Hair follicle dermal papilla cell (primary cell): ENCODE measurements around the gene IGF2. TPM values are rescaled to one million over a fixed set of nuclear protein-coding genes. Genes with fewer than 3 reads are reported as not detected.

Experiments
- small RNA-seq: library from RNA; depleted of rRNA; stranded (forward); fragments of <200 nt; gene quantifications from one replicate; pipeline ENCODE3, GENCODE V24; 2012
- total RNA-seq: library from RNA; depleted of rRNA; stranded (reverse); fragments of >200 nt; gene quantifications from 2 replicates; pipeline ENCODE4 v1.2.3, GENCODE V29; 2012

The IGF2 gene, protein sequence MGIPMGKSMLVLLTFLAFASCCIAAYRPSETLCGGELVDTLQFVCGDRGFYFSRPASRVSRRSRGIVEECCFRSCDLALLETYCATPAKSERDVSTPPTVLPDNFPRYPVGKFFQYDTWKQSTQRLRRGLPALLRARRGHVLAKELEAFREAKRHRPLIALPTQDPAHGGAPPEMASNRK
- total RNA-seq, result 0.85 and 1.9 TPM in 2 replicates

GRCh38 chr11:2139123-2139521 is at the start of gene IGF2:
IGF2 (minus strand) TSS chr11:2139389; CDS start chr11:2135523, 3,866 bp downstream.

DNA sequence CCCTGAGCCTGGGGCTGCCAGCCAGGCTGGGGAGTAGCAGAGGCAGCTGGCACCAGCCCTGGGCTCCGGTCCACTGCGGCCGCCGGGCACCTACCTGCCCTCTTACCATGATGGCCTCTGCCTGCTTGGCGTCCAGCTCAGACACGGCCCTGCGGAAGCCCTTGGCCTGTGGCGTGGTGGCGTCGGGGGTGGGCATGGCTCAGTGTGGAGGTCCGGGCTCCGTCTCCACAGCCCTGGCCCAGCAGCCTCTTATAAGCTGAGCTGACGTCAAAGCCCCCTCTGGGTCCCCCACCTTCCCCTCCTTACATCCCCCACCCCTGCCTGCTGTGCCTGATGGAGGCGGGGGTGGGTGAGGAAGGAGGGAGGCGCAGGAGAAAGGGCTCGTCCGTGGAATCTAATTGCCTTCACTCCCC is 32.4 kb upstream of the IGF2 start, which contains the start of gene TH:
TH (minus strand) TSS at position 225 of the 413 bp plus-strand sequence; CDS start at position 196, 29 bp downstream.

GRCh38 chr11:2160736-2161259 is 21.6 kb upstream of the IGF2 start, which contains the start of gene INS:
INS (minus strand) TSS chr11:2161209; CDS start chr11:2160971, 238 bp downstream.

Small RNA genes within 50 kb of the gene (small RNA-seq; reads per million reads assigned to genes)
- gene MIR4686 (not detected), gene MIR483 (3.4 reads per million, percentile 66 among the genes with 10 or more reads in this experiment)

Other genes starting within 250 kb of the IGF2 start
- not detected in 2 replicates for gene PRR33, start 247.5 kb downstream of the IGF2 start, total RNA-seq
- gene TNNT3, start 219.7 kb downstream of the IGF2 start, total RNA-seq, result not detected in 2 replicates
- 80.2 and 128 TPM in 2 replicates for gene MRPL23, start 192.1 kb downstream of the IGF2 start, total RNA-seq
- 0.49 and 0.73 TPM in 2 replicates for gene H19, start 141.5 kb downstream of the IGF2 start, total RNA-seq
- gene INS, start 21.8 kb upstream of the IGF2 start, total RNA-seq, result not detected in 2 replicates
- gene TH, start 32.4 kb upstream of the IGF2 start, total RNA-seq, result 1.2 and 4.9 TPM in 2 replicates
- gene ASCL2, start 131.2 kb upstream of the IGF2 start, total RNA-seq, result not detected in 2 replicates
- 0.16 and 0.36 TPM in 2 replicates for gene C11orf21, start 162.5 kb upstream of the IGF2 start, total RNA-seq
- 2.1 and 2.9 TPM in 2 replicates for gene TSPAN32, start 162.6 kb upstream of the IGF2 start, total RNA-seq
- 350 and 404 TPM in 2 replicates for gene CD81, start 237.9 kb upstream of the IGF2 start, total RNA-seq